Measurements from ENCODE around the gene ZNF507.
"Not testable (repeated sequence)": the region's sequence is repeated elsewhere in the genome, so short reads cannot be mapped to it uniquely, and the experiment has no call there.

Gene ZNF507

DNA sequence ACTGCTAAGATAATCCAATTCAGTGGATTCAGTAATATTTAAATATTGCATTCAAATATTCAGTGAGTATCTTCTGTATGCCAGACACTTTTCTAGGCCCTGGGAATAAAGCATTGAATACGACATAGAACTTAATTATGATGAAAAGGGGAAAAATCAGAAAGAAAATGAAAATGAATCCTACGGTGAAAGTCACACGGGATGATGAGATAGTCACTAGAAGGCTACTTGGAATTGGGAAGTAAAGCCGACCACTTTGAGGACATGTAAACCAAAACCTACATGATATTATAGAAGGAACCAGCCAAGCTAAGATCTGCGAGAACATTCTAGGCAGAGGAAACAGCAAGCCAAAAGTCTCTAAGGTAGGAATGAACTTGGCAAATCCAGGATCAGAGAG, 70.3 kb downstream of the ZNF507 start:
- TF ChIP-seq, protein P1, sequence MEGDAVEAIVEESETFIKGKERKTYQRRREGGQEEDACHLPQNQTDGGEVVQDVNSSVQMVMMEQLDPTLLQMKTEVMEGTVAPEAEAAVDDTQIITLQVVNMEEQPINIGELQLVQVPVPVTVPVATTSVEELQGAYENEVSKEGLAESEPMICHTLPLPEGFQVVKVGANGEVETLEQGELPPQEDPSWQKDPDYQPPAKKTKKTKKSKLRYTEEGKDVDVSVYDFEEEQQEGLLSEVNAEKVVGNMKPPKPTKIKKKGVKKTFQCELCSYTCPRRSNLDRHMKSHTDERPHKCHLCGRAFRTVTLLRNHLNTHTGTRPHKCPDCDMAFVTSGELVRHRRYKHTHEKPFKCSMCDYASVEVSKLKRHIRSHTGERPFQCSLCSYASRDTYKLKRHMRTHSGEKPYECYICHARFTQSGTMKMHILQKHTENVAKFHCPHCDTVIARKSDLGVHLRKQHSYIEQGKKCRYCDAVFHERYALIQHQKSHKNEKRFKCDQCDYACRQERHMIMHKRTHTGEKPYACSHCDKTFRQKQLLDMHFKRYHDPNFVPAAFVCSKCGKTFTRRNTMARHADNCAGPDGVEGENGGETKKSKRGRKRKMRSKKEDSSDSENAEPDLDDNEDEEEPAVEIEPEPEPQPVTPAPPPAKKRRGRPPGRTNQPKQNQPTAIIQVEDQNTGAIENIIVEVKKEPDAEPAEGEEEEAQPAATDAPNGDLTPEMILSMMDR (IDR thresholded peaks at IDR 0.05; ENCODE audit: borderline replicate concordance, control extremely low read depth, extremely low read depth, insufficient read depth, missing control alignments) = no peak
- DNase-seq (ENCODE audit: low spot score) = no peak
- in situ Hi-C loops (cut with MboI; ENCODE audit: low sequenced_read_pairs, unreplicated experiment) = no loop called here

DNA sequence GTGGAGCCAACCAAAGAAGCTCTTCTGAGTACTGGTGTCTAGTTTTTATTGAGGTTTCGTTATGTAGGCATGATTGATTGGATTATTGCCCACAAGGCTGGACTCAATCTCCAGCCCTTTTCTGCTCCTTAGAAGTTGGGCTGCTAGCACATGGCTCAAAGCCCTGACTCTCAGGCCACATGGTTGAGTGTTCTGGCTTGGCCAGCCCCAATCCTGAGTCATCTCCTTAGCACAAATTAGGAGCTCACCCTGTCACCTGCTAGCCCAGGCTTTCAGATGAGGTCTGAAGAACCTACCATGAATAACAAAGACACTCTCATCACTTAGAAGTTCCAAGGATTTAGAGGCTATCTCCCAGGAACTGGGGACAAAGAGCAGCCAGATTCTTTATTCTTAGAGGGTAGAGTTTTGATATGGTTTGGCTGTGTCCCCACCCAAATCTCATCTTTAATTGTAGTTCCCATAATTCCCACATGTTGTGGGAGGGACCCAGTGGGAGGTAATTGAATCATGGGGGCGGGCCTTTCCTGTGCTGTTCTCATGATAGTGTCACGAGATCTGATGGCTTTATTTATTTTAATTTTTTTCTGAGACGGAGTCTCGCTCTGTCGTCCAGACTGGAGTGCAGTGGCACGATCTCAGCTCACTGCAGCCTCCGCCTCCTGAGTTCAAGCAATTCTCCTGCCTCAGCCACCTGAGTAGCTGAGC, 71.5 kb downstream of the ZNF507 start:
- TF ChIP-seq, protein P1 (IDR thresholded peaks at IDR 0.05; ENCODE audit: borderline replicate concordance, control extremely low read depth, extremely low read depth, insufficient read depth, missing control alignments) = no peak
- DNase-seq (ENCODE audit: low spot score) = no peak
- in situ Hi-C loops (cut with MboI; ENCODE audit: low sequenced_read_pairs, unreplicated experiment) = no loop called here

DNA sequence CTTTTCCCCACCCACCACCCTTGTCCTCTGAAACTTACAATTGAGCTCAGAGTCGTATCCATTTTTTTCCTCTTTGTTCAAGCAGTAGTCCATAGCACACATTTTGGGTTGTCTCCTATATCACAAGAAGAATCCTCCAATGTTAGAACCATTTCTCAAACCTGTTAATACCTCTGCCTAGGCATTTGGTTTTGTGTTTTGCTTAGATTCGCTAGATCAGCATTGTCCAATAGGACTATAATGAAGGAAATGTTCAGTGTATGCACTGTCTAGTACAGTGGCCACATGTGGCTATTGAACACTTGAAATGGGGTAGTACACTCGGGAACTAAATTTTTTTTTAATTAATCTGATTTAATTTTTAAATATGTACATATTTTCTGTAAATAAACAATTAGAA, 72.7 kb downstream of the ZNF507 start:
- TF ChIP-seq, protein P1 (IDR thresholded peaks at IDR 0.05; ENCODE audit: borderline replicate concordance, control extremely low read depth, extremely low read depth, insufficient read depth, missing control alignments) = no peak
- in situ Hi-C loops (cut with MboI; ENCODE audit: low sequenced_read_pairs, unreplicated experiment) = no loop called here
- DNase-seq (ENCODE audit: low spot score) = no peak

DNA sequence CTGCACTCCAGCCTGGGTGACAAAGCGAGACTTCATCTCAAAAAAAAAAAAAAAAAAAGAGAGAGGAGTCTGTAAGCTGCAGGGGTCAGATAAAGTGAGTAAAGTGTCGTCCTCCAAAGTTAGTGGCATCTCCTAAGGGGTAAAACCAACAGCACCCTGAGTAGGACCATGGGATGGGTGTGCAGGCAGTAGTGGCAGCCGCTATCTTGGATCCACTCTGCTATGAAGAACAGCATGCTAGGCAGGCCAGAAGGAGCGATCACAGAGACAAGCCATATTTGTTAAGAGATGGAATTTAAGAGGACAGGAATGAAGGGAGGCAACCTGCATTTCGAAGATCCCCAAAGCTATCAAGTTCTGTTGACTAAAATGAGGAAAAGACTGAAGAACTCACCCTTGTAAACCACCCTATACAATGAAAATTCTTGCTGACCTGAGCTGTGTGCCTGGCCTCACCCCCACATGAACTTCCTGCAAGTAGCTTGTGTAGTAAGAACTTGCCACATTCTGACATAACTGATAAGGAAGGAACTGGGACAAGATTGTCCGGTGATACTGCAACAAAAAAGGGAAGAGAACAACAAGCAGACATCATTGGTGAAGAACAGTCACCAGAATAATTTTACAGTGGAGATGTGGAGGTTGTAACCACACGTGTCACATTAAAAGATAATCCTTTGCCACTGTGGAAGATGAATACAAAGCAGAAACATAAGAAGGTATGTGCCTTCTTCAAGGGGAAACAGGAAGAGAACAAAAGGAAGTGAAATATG, 76.4 kb downstream of the ZNF507 start:
- in situ Hi-C loops (cut with MboI; ENCODE audit: low sequenced_read_pairs, unreplicated experiment) = no loop called here
- TF ChIP-seq, protein P1 (IDR thresholded peaks at IDR 0.05; ENCODE audit: borderline replicate concordance, control extremely low read depth, extremely low read depth, insufficient read depth, missing control alignments) = no peak
- DNase-seq (ENCODE audit: low spot score) = no peak

DNA sequence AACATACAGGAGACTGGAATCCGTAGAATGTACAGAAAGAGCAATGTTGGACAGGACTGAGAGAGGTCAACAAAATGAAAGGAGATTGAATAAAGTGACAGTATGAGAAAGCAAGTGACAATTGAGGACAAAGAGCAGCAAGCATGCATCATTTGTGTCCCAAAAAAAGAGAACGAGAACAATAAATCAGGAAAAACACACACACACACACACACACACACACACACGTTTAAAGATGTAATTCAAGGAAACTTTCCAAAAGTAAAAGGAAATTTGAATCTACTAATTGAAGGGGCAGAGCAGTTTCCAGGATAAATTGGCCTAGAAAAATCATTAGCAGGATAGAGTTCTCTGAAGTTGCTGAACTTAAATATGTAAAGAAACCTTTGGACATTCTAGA, 77.0 kb downstream of the ZNF507 start:
- no peak for DNase-seq (ENCODE audit: low spot score)
- in situ Hi-C loops (cut with MboI; ENCODE audit: low sequenced_read_pairs, unreplicated experiment) = no loop called here
- TF ChIP-seq, protein P1 (IDR thresholded peaks at IDR 0.05; ENCODE audit: borderline replicate concordance, control extremely low read depth, extremely low read depth, insufficient read depth, missing control alignments) = no peak

DNA sequence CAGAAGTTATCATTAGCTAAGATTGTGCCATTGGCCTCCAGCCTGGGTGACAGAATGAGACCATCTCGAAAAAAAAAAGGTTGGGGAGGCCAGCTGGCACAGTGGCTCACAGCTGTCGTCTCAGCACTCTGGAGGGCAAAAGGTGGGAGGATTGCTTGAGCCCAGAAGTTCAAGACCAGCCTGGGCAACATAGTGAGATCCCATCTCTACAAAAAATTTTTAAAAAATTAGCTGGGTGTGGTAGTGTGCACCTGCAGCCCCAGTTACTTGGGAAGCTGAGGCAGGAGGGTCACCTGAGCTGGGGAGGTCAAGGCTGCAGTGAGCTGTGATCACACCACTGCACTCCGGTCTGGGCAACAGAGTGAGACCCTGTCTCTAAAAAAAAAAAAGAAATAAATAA, 78.5 kb downstream of the ZNF507 start:
- DNase-seq (ENCODE audit: low spot score); in situ Hi-C loops (cut with MboI; ENCODE audit: low sequenced_read_pairs, unreplicated experiment): not testable (repeated sequence)

DNA sequence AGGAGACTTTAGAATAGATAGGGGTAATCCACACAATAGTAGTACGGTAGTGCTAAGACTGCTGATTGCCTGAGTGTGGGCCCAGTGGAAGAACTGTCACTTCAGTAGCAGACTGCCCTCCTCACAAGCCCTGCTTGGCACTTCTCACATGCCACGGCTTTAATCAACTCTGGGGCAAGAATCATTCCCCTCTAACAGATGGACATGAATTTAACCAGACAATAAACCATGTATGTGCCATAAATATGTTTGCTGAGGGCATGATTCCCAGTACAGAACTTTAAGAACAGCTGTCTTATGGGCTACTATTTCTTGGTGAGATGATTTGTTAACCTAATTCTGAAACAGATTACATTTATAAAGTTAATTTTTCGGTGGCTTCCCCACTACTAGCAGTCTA, 82.1 kb downstream of the ZNF507 start:
- DNase-seq (ENCODE audit: low spot score) = no peak
- in situ Hi-C loops (cut with MboI; ENCODE audit: low sequenced_read_pairs, unreplicated experiment) = no loop called here
- TF ChIP-seq, protein P1 (IDR thresholded peaks at IDR 0.05; ENCODE audit: borderline replicate concordance, control extremely low read depth, extremely low read depth, insufficient read depth, missing control alignments) = no peak
